ENCODE measurements around the gene TRIP12. TPM values are rescaled to one million over a fixed set of nuclear protein-coding genes. Genes with fewer than 3 reads are reported as not detected.

TRIP12 gene
- total and polyA plus RNA-seq, 2 of the 13 experiments (the other 11 are each of a cell fraction or from before 2014, with no cell fraction given), result 72.1 to 153 TPM

DNA sequence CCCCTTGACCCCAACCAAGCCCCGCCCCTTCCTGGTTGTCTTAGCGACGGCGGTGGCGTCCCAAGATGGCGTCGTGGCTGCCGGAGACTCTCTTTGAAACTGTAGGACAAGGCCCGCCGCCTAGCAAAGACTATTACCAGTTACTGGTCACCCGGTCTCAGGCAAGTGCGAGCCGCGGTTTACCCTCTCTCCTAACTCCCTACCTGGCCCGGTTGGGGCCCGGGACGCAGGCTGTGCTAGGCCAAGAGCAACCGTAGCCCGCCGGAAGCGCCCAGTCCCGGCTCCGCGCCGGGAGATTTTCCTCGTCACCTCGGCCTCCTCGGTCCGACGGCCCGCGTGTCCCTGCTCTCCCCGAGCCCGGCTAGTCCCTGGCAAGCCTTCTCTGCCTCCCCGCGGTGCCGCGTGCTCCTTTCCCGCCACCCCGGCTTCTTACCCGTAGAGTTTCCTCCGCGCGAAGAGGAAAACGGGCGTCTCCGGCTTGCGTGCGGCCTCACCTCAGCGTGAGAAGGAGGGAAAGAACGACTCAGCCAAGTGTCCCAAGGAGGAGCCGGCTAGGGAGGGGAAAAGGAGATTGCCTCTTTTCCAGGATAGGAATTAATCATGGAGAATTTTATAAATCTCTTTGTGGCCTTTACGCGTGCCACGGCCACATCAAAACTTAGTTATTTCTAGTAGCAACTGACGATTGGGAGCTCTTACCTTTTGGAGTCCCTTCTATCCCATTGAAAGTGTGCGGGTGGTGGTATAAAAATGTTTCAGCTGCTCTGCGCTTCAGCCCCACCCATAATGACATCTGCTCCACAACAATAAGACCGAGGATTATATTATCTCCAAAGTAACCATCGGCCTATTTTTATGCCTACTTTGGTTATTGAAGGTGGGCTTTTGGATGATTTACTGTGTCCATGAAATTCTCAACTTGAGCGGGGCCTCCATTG lies 909 bp upstream of the TRIP12 start, which contains the start of gene FBXO36 (continued):
- TF ChIP-seq ZNF280D (CRISPR knock-in tag; IDR thresholded peaks at IDR 0.05), result peak; percentile 83
- TF ChIP-seq ZNF282 (IDR thresholded peaks at IDR 0.05; ENCODE audit: partially characterized antibody), result no peak
- no peak for TF ChIP-seq ZNF567 (CRISPR knock-in tag; IDR thresholded peaks at IDR 0.05; ENCODE audit: borderline replicate concordance)
- TF ChIP-seq ARID2 (CRISPR knock-in tag; IDR thresholded peaks at IDR 0.05; ENCODE audit: borderline replicate concordance), result peak; percentile 38; the same call in 1 of the 2 replicates
- TF ChIP-seq ZNF34 (CRISPR knock-in tag; IDR thresholded peaks at IDR 0.05; ENCODE audit: borderline replicate concordance), result no peak
- TF ChIP-seq ZBTB1 (CRISPR knock-in tag; IDR thresholded peaks at IDR 0.05; ENCODE audit: borderline replicate concordance), result no peak
- no peak for TF ChIP-seq ARID3A (IDR thresholded peaks at IDR 0.05; ENCODE audit: low read depth, low read length)
- TF ChIP-seq, protein P1, sequence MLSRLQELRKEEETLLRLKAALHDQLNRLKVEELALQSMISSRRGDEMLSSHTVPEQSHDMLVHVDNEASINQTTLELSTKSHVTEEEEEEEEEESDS (CRISPR knock-in tag; IDR thresholded peaks at IDR 0.05; ENCODE audit: borderline replicate concordance), result 0 out of 2 replicates have a peak, but pooled peaks have one; percentile 76
- no peak; the same call in 1 of the 2 replicates for TF ChIP-seq MAF1 (CRISPR knock-in tag; IDR thresholded peaks at IDR 0.05; ENCODE audit: borderline replicate concordance)
- TF ChIP-seq ZNF136 (CRISPR knock-in tag; IDR thresholded peaks at IDR 0.05; ENCODE audit: low read depth), result no peak
- TF ChIP-seq CEBPZ (IDR thresholded peaks at IDR 0.05; ENCODE audit: low read length), result no peak
- no peak for TF ChIP-seq SMARCE1 (IDR thresholded peaks at IDR 0.05; ENCODE audit: borderline replicate concordance)
- TF ChIP-seq, protein P2, sequence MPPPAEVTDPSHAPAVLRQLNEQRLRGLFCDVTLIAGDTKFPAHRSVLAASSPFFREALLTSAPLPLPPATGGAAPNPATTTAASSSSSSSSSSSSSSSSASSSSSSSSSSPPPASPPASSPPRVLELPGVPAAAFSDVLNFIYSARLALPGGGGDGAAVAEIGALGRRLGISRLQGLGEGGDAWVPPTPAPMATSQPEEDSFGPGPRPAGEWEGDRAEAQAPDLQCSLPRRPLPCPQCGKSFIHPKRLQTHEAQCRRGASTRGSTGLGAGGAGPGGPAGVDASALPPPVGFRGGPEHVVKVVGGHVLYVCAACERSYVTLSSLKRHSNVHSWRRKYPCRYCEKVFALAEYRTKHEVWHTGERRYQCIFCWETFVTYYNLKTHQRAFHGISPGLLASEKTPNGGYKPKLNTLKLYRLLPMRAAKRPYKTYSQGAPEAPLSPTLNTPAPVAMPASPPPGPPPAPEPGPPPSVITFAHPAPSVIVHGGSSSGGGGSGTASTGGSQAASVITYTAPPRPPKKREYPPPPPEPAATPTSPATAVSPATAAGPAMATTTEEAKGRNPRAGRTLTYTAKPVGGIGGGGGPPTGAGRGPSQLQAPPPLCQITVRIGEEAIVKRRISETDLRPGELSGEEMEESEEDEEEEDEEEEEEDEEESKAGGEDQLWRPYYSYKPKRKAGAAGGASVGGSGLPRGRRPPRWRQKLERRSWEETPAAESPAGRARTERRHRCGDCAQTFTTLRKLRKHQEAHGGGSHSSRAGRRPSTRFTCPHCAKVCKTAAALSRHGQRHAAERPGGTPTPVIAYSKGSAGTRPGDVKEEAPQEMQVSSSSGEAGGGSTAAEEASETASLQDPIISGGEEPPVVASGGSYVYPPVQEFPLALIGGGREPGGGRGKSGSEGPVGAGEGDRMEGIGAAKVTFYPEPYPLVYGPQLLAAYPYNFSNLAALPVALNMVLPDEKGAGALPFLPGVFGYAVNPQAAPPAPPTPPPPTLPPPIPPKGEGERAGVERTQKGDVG (CRISPR knock-in tag; IDR thresholded peaks at IDR 0.05; ENCODE audit: borderline replicate concordance), result no peak
- no peak for TF ChIP-seq ZNF616 (CRISPR knock-in tag; IDR thresholded peaks at IDR 0.05; ENCODE audit: low read depth)
